Cardiac muscle cell (in vitro differentiated cells and primary cell): ENCODE data around the gene LCK. TPM values are rescaled to one million over a fixed set of nuclear protein-coding genes. Genes with fewer than 3 reads are reported as not detected.
"Not testable (repeated sequence)": the region's sequence is repeated elsewhere in the genome, so short reads cannot be mapped to it uniquely, and the experiment has no call there.

Source experiments
- DNase-seq, 2 donors: peaks; one replicate each; pipeline versions ENCODE4 v3.0.0 to v3.0.0-alpha.2; 2010 to 2017; ENCODE audit warnings: low read depth in 1 of 2, low spot score in 1 of 2
- H3K27ac ChIP-seq: fragments of 200-600 bp; sonication (generic); 2 replicates; pipeline ENCODE4 v1.5.1; 2016
- H3K27me3 ChIP-seq: fragments of 200-600 bp; sonication (generic); 2 replicates; pipeline ENCODE4 v1.6.0; 2016; ENCODE audit warnings: control low read depth
- H3K36me3 ChIP-seq: fragments of 200-600 bp; sonication (generic); 2 replicates; pipeline ENCODE4 v1.5.1; 2016; ENCODE audit warnings: control low read depth
- H3K4me1 ChIP-seq: fragments of 200-600 bp; sonication (generic); 2 replicates; pipeline ENCODE4 v1.8.1; 2017; ENCODE audit warnings: low read depth, mild to moderate bottlenecking, mixed run types
- H3K4me3 ChIP-seq: fragments of 200-600 bp; sonication (generic); 2 replicates; pipeline ENCODE4 v1.5.1; 2016; ENCODE audit warnings: mild to moderate bottlenecking
- H3K9me3 ChIP-seq: fragments of 200-600 bp; sonication (generic); 2 replicates; pipeline ENCODE4 v1.5.1; 2017; ENCODE audit warnings: low read depth, mild to moderate bottlenecking, control low read depth
- CTCF ChIP-seq: IDR thresholded peaks from 2 replicates; pipeline ENCODE4 v1.5.1; 2012; ENCODE audit warnings: low read depth, mild to moderate bottlenecking, low read length
- polyA plus RNA-seq: library from polyadenylated mRNA; unstranded; fragments of >200 nt; fragmentation: Nextera tagmentation; extraction: Ambion mirVana; gene quantifications from 2 replicates; pipeline ENCODE4 v1.2.1, GENCODE V29; 2016
- total RNA-seq: library from RNA; depleted of rRNA; stranded (reverse); fragments of >200 nt; gene quantifications from 2 replicates; pipeline ENCODE4 v1.2.3, GENCODE V29; 2016

Gene LCK
- total and polyA plus RNA-seq, 2 experiments from 2014 or later = 0.18 TPM; not detected in 1

GRCh38 chr1:32249831-32250525, 1.1 kb upstream of the LCK start:
- no peaks in the 10 kb centered on the region for H3K36me3 ChIP-seq
- H3K4me3 ChIP-seq = no peak overlapping the region
- no peak overlapping the region for H3K27ac ChIP-seq
- peaks cover 11% of the 10 kb centered on the region for H3K4me1 ChIP-seq
- H3K9me3 ChIP-seq = no peaks in the 10 kb centered on the region
- no peak for TF ChIP-seq CTCF
- H3K27me3 ChIP-seq = no peaks in the 10 kb centered on the region
- DNase-seq = no peak

DNA sequence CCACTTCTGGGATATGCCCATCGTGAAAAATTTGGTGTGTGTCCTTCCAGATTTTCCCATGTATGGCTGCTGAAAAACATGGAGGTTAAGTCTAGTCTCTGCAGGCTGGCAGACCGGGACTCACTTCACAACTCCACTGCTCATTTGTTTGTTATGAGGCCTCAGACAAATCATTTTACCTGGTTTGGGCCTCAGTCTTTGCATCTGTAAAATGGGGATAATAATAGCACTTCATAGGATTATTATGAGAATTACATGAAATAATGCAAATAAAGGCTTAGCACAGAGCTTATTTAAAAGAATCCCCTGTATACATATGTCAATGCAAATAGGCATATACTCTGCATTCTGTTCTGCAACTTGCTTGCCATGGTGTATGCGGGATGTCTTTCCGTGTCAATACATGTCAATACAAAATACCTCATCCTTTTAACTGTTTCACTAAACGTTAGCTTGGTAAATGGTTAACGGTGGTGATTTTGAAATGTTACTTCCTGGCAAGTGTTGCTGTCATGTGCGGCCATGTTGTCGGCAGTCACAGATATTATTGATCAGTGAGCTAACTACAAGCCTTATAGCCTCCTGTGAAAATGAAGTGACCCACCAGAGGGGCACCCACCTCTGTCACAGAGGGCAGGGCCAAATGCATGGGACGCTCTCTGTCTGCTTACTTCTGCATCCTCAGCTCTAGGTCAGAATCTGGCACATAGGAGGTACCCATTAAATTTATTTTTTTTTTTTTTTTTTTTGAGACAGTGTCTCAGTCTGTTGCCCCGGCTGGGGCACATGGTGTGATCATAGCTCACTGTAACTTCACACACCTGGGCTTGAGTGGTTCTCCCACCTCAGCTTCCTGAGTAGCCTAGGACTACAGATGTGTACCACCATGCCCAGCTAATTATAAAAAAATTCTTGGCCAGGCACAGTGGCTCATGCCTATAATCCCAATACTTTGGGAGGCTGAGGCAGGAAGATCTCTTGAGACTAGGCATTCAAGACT, 4.3 kb downstream of the LCK start:
- DNase-seq = no peak
- H3K36me3 ChIP-seq = no peaks in the 10 kb centered on the region
- peaks cover 3% of the 10 kb centered on the region for H3K4me1 ChIP-seq
- H3K27me3 ChIP-seq = no peaks in the 10 kb centered on the region
- H3K4me3 ChIP-seq = no peak overlapping the region
- no peak overlapping the region for H3K27ac ChIP-seq
- no peaks in the 10 kb centered on the region for H3K9me3 ChIP-seq
- TF ChIP-seq CTCF = no peak

- Histone ChIP-seq H3K27me3 (no peaks in the 10 kb centered on the region), H3K4me3 (no peak overlapping the region), H3K36me3 (no peaks in the 10 kb centered on the region), H3K27ac (no peak overlapping the region), H3K4me1 (no peaks in the 10 kb centered on the region), H3K9me3 (no peaks in the 10 kb centered on the region)
- TF ChIP-seq CTCF = no peak
- no peak for DNase-seq
Observed at GRCh38 chr1:32256473-32257226, 5.6 kb downstream of the LCK start.

GRCh38 chr1:32257227-32257508, 6.1 kb downstream of the LCK start:
- H3K36me3 ChIP-seq = no peaks in the 10 kb centered on the region
- TF ChIP-seq CTCF = no peak

GRCh38 chr1:32263236-32263593, 12.2 kb downstream of the LCK start:
- H3K4me1 ChIP-seq, H3K36me3 ChIP-seq, H3K27me3 ChIP-seq, H3K4me3 ChIP-seq, H3K9me3 ChIP-seq, DNase-seq, H3K27ac ChIP-seq: not testable (repeated sequence)

More at GRCh38 chr1:32257227-32257508, 6.1 kb downstream of the LCK start:
- DNase-seq = no peak
- no peaks in the 10 kb centered on the region for H3K4me1 ChIP-seq
- H3K27ac ChIP-seq = no peak overlapping the region
- H3K4me3 ChIP-seq = no peak overlapping the region
- H3K27me3 ChIP-seq = no peaks in the 10 kb centered on the region
- H3K9me3 ChIP-seq = no peaks in the 10 kb centered on the region
